SJCRH30 (cell line): ENCODE data around the gene ARHGAP18. TPM values are rescaled to one million over a fixed set of nuclear protein-coding genes. Genes with fewer than 3 reads are reported as not detected.

ENCODE experiments used
- DNase-seq, 2 experiments: peaks; one replicate each; pipeline ENCODE4 v3.0.0-alpha.2; 2015 to 2020
- H3K27ac ChIP-seq: fragments of 250-450 bp; sonication (Bioruptor Pico); 2 replicates; pipeline ENCODE4 v1.5.1; 2020; ENCODE audit warnings: mild to moderate bottlenecking, moderate library complexity
- H3K27me3 ChIP-seq: fragments of 250-450 bp; sonication (Bioruptor Pico); 2 replicates; pipeline ENCODE4 v1.5.1; 2020; ENCODE audit warnings: mild to moderate bottlenecking, moderate library complexity
- H3K36me3 ChIP-seq: fragments of 250-450 bp; sonication (Bioruptor Pico); 2 replicates; pipeline ENCODE4 v1.5.1; 2020; ENCODE audit warnings: mild to moderate bottlenecking, moderate library complexity
- H3K4me1 ChIP-seq: fragments of 250-450 bp; sonication (Bioruptor Pico); 2 replicates; pipeline ENCODE4 v1.5.1; 2020; ENCODE audit warnings: mild to moderate bottlenecking, moderate library complexity
- H3K4me3 ChIP-seq: fragments of 250-450 bp; sonication (Bioruptor Pico); 2 replicates; pipeline ENCODE4 v1.5.1; 2020; ENCODE audit warnings: mild to moderate bottlenecking, moderate library complexity
- H3K9me3 ChIP-seq: fragments of 250-450 bp; sonication (Bioruptor Pico); replicated peaks from 2 replicates; pipeline ENCODE4 v1.5.1; 2020; ENCODE audit warnings: mild to moderate bottlenecking, moderate library complexity
- total RNA-seq: library from RNA; depleted of rRNA; stranded (reverse); fragments of >200 nt; shearing (Covaris generic); gene quantifications from 2 replicates; pipeline ENCODE4 v1.2.3, GENCODE V29; 2014

Gene ARHGAP18
- total RNA-seq, 1 experiment from 2014 or later, result 14.6 TPM

GRCh38 chr6:129707882-129708495, 2.0 kb downstream of the ARHGAP18 start:
- Histone ChIP-seq H3K4me1 (peaks cover 2% of the 10 kb centered on the region; the same call in 1 of the 2 replicates), H3K36me3 (no peaks in the 10 kb centered on the region), H3K9me3 (no peaks in the 10 kb centered on the region), H3K4me3 (no peak overlapping the region), H3K27ac (no peak overlapping the region), H3K27me3 (no peaks in the 10 kb centered on the region)
- no peak for DNase-seq

- H3K27me3 ChIP-seq, result no peaks in the 10 kb centered on the region
- no peak overlapping the region for H3K27ac ChIP-seq
- no peak for DNase-seq
- no peaks in the 10 kb centered on the region for H3K9me3 ChIP-seq
- peaks cover 2% of the 10 kb centered on the region; the same call in 1 of the 2 replicates for H3K4me1 ChIP-seq
- H3K36me3 ChIP-seq, result no peaks in the 10 kb centered on the region
- H3K4me3 ChIP-seq, result no peak overlapping the region
Observed at GRCh38 chr6:129707028-129707427, 2.9 kb downstream of the ARHGAP18 start.

GRCh38 chr6:129705212-129705611, 4.8 kb downstream of the ARHGAP18 start:
- Histone ChIP-seq H3K27ac (no peak overlapping the region), H3K36me3 (no peaks in the 10 kb centered on the region), H3K27me3 (no peaks in the 10 kb centered on the region), H3K9me3 (no peaks in the 10 kb centered on the region), H3K4me3 (no peak overlapping the region), H3K4me1 (peaks cover 2% of the 10 kb centered on the region; the same call in 1 of the 2 replicates)
- no peak for DNase-seq

GRCh38 chr6:129704708-129705107, 5.3 kb downstream of the ARHGAP18 start:
- DNase-seq, result no peak
- Histone ChIP-seq H3K27ac (no peak overlapping the region), H3K9me3 (no peaks in the 10 kb centered on the region), H3K27me3 (no peaks in the 10 kb centered on the region), H3K4me3 (no peak overlapping the region), H3K36me3 (no peaks in the 10 kb centered on the region), H3K4me1 (peaks cover 2% of the 10 kb centered on the region; the same call in 1 of the 2 replicates)

- DNase-seq, result no peak
- H3K9me3 ChIP-seq, result no peaks in the 10 kb centered on the region
- H3K27ac ChIP-seq, result no peak overlapping the region
- H3K4me3 ChIP-seq, result no peak overlapping the region
- no peaks in the 10 kb centered on the region for H3K27me3 ChIP-seq
- peaks cover 4% of the 10 kb centered on the region; the same call in 1 of the 2 replicates for H3K4me1 ChIP-seq
- H3K36me3 ChIP-seq, result no peaks in the 10 kb centered on the region
Observed at GRCh38 chr6:129701721-129702455, 8.1 kb downstream of the ARHGAP18 start.

GRCh38 chr6:129700666-129701065, 9.3 kb downstream of the ARHGAP18 start:
- H3K27me3 ChIP-seq, result no peaks in the 10 kb centered on the region
- H3K4me3 ChIP-seq, result no peak overlapping the region
- no peaks in the 10 kb centered on the region for H3K36me3 ChIP-seq
- no peak overlapping the region for H3K27ac ChIP-seq
- H3K9me3 ChIP-seq, result no peaks in the 10 kb centered on the region
- DNase-seq, result no peak
- H3K4me1 ChIP-seq, result peaks cover 10% of the 10 kb centered on the region

GRCh38 chr6:129699659-129700058, 10.3 kb downstream of the ARHGAP18 start:
- Histone ChIP-seq H3K27me3 (no peaks in the 10 kb centered on the region), H3K36me3 (no peaks in the 10 kb centered on the region), H3K9me3 (no peaks in the 10 kb centered on the region), H3K4me3 (no peak overlapping the region), H3K4me1 (peaks cover 20% of the 10 kb centered on the region), H3K27ac (no peak overlapping the region)
- DNase-seq, result no peak

GRCh38 chr6:129698430-129698829, 11.5 kb downstream of the ARHGAP18 start:
- Histone ChIP-seq H3K27ac (no peak overlapping the region), H3K9me3 (no peaks in the 10 kb centered on the region), H3K4me3 (no peak overlapping the region), H3K36me3 (no peaks in the 10 kb centered on the region), H3K4me1 (peaks cover 20% of the 10 kb centered on the region), H3K27me3 (no peaks in the 10 kb centered on the region)
- DNase-seq, result no peak

GRCh38 chr6:129697788-129698187, 12.2 kb downstream of the ARHGAP18 start:
- peaks cover 20% of the 10 kb centered on the region for H3K4me1 ChIP-seq
- H3K27ac ChIP-seq, result no peak overlapping the region
- H3K27me3 ChIP-seq, result no peaks in the 10 kb centered on the region
- DNase-seq, result no peak
- no peaks in the 10 kb centered on the region for H3K36me3 ChIP-seq
- H3K9me3 ChIP-seq, result no peaks in the 10 kb centered on the region
- H3K4me3 ChIP-seq, result no peak overlapping the region

- no peak overlapping the region for H3K4me3 ChIP-seq
- no peak overlapping the region for H3K27ac ChIP-seq
- peaks cover 20% of the 10 kb centered on the region for H3K4me1 ChIP-seq
- no peak for DNase-seq
- H3K36me3 ChIP-seq, result no peaks in the 10 kb centered on the region
- H3K9me3 ChIP-seq, result no peaks in the 10 kb centered on the region
- H3K27me3 ChIP-seq, result no peaks in the 10 kb centered on the region
Observed at GRCh38 chr6:129696843-129697242, 13.1 kb downstream of the ARHGAP18 start.

GRCh38 chr6:129696028-129696418, 14.0 kb downstream of the ARHGAP18 start:
- H3K36me3 ChIP-seq, result no peaks in the 10 kb centered on the region
- no peak for DNase-seq
- H3K9me3 ChIP-seq, result no peaks in the 10 kb centered on the region

GRCh38 chr6:129695373-129696027, 14.5 kb downstream of the ARHGAP18 start:
- H3K27ac ChIP-seq, result no peak overlapping the region

More at GRCh38 chr6:129696028-129696418, 14.0 kb downstream of the ARHGAP18 start:
- no peak overlapping the region for H3K27ac ChIP-seq
- no peak overlapping the region for H3K4me3 ChIP-seq
- no peaks in the 10 kb centered on the region for H3K27me3 ChIP-seq
- peaks cover 20% of the 10 kb centered on the region for H3K4me1 ChIP-seq

GRCh38 chr6:129694036-129694435, 15.9 kb downstream of the ARHGAP18 start:
- H3K4me1 ChIP-seq, result peaks cover 20% of the 10 kb centered on the region
- no peak overlapping the region for H3K27ac ChIP-seq
- no peak for DNase-seq
- no peaks in the 10 kb centered on the region for H3K27me3 ChIP-seq
- H3K9me3 ChIP-seq, result no peaks in the 10 kb centered on the region
- H3K36me3 ChIP-seq, result no peaks in the 10 kb centered on the region
- no peak overlapping the region for H3K4me3 ChIP-seq

More at GRCh38 chr6:129695373-129696027, 14.5 kb downstream of the ARHGAP18 start:
- Histone ChIP-seq H3K4me1 (peaks cover 20% of the 10 kb centered on the region), H3K9me3 (no peaks in the 10 kb centered on the region), H3K27me3 (no peaks in the 10 kb centered on the region), H3K36me3 (no peaks in the 10 kb centered on the region), H3K4me3 (no peak overlapping the region)
- peak in 1 of 2 experiments; percentile 32 for DNase-seq

- Histone ChIP-seq H3K4me1 (peaks cover 16% of the 10 kb centered on the region; the same call in 1 of the 2 replicates), H3K4me3 (no peak overlapping the region), H3K36me3 (no peaks in the 10 kb centered on the region), H3K9me3 (no peaks in the 10 kb centered on the region), H3K27ac (no peak overlapping the region), H3K27me3 (no peaks in the 10 kb centered on the region)
- DNase-seq, result no peak
Observed at GRCh38 chr6:129692467-129692866, 17.5 kb downstream of the ARHGAP18 start.

GRCh38 chr6:129691709-129692108, 18.3 kb downstream of the ARHGAP18 start:
- Histone ChIP-seq H3K27ac (no peak overlapping the region), H3K36me3 (no peaks in the 10 kb centered on the region), H3K4me3 (no peak overlapping the region), H3K27me3 (no peaks in the 10 kb centered on the region), H3K4me1 (peaks cover 16% of the 10 kb centered on the region; the same call in 1 of the 2 replicates), H3K9me3 (no peaks in the 10 kb centered on the region)
- no peak for DNase-seq
